Measurements from ENCODE around the gene RTN4.

- TF ChIP-seq ZNF384 (IDR thresholded peaks at IDR 0.05), result no peak
- TF ChIP-seq PKNOX1 (IDR thresholded peaks at IDR 0.05), result no peak
- no peak for TF ChIP-seq BHLHE40 (IDR thresholded peaks at IDR 0.05; ENCODE audit: borderline replicate concordance)
- no peak for TF ChIP-seq ELF4 (IDR thresholded peaks at IDR 0.05)
- TF ChIP-seq NFRKB (IDR thresholded peaks at IDR 0.05), result no peak
- no peak for TF ChIP-seq L3MBTL2 (conservative IDR thresholded peaks at IDR 0.05)
- TF ChIP-seq SP1 (IDR thresholded peaks at IDR 0.05), result no peak
These were observed 26.5 kb upstream of the RTN4 start for GRCh38 chr2:55076721-55077120.

All from HEK293T (cell line).